Fibroblast of the aortic adventitia (primary cell): ENCODE results near the gene CEP72. TPM values are rescaled to one million over a fixed set of nuclear protein-coding genes. Genes with fewer than 3 reads are reported as not detected.

Source experiments
- DNase-seq: peaks from one replicate; pipeline ENCODE4 v3.0.0-alpha.2; 2010; ENCODE audit warnings: low read depth
- H3K4me3 ChIP-seq: 2 replicates; pipeline ENCODE4 v1.5.1; 2011; ENCODE audit warnings: low read depth, mild to moderate bottlenecking, control low read depth, low read length, moderate library complexity
- total RNA-seq: library from RNA; depleted of rRNA; stranded (reverse); fragments of >200 nt; gene quantifications from 2 replicates; pipeline ENCODE4 v1.2.3, GENCODE V29; 2012; ENCODE audit warnings: low replicate concordance
- TF ChIP-seq, protein P1 (sequence below): IDR thresholded peaks from 2 replicates; pipeline ENCODE4 v1.5.1; 2011; ENCODE audit warnings: mild to moderate bottlenecking, low read length, control low read depth, inconsistent platforms; ENCODE audit not compliant: insufficient read depth

CEP72 gene
- total RNA-seq, 1 donor, result 3.5 TPM

GRCh38 chr5:659496-660263 is 47.5 kb downstream of the CEP72 start:
- DNase-seq, result no peak
- no peak overlapping the region for H3K4me3 ChIP-seq
- TF ChIP-seq, protein P1, sequence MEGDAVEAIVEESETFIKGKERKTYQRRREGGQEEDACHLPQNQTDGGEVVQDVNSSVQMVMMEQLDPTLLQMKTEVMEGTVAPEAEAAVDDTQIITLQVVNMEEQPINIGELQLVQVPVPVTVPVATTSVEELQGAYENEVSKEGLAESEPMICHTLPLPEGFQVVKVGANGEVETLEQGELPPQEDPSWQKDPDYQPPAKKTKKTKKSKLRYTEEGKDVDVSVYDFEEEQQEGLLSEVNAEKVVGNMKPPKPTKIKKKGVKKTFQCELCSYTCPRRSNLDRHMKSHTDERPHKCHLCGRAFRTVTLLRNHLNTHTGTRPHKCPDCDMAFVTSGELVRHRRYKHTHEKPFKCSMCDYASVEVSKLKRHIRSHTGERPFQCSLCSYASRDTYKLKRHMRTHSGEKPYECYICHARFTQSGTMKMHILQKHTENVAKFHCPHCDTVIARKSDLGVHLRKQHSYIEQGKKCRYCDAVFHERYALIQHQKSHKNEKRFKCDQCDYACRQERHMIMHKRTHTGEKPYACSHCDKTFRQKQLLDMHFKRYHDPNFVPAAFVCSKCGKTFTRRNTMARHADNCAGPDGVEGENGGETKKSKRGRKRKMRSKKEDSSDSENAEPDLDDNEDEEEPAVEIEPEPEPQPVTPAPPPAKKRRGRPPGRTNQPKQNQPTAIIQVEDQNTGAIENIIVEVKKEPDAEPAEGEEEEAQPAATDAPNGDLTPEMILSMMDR, result no peak

- H3K4me3 ChIP-seq, result no peak overlapping the region
- DNase-seq, result no peak
- TF ChIP-seq, protein P1, result no peak
Observed at GRCh38 chr5:660491-661030, 48.4 kb downstream of the CEP72 start.

DNA sequence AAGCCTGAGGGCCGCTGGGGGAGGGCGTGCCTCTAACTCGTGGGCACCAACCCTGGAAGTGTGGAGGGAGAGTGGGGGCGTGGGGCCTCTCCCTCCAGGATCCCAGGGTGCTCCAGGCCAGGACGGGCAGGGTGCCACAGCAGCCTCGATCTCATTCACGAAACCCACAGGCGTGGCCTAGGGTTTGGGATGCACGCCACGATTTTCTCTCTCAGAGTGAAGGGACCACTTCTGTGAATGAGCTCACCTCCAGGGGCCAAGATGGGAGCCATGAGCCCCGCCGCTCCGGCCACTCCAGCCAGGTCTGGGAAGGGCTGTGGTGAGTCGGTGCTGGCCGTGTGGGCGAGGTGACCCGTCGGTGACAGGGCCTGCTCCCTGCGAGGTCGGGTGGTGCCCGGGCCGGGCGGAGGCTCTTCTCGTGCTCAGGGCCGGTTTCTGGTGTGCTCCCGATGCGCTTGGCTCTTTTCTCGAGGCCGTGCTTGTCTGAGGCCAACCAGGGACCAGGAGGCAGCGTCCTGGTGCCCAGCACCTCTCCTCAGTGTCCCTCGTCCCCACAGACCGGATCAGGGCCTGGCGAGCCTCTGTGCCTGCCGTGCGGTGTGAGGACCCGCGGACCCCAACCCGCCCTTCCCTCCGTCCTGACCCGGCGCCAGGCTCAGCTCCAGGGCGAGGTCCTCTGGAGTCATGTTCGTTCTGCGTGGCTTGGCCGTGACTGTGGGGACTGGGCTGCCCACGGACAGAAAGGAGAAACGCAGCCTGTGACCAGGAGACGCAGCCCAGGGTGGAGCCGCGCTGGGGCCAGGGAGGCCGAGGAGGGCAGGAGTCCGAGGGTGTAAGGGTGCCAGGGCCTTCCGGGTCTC is 50.0 kb downstream of the CEP72 start:
- H3K4me3 ChIP-seq, result no peak overlapping the region
- no peak for DNase-seq
- TF ChIP-seq, protein P1, result no peak

- TF ChIP-seq, protein P1, result no peak
- no peak overlapping the region for H3K4me3 ChIP-seq
- DNase-seq, result no peak
Observed at GRCh38 chr5:662751-663435, 50.8 kb downstream of the CEP72 start.

DNA sequence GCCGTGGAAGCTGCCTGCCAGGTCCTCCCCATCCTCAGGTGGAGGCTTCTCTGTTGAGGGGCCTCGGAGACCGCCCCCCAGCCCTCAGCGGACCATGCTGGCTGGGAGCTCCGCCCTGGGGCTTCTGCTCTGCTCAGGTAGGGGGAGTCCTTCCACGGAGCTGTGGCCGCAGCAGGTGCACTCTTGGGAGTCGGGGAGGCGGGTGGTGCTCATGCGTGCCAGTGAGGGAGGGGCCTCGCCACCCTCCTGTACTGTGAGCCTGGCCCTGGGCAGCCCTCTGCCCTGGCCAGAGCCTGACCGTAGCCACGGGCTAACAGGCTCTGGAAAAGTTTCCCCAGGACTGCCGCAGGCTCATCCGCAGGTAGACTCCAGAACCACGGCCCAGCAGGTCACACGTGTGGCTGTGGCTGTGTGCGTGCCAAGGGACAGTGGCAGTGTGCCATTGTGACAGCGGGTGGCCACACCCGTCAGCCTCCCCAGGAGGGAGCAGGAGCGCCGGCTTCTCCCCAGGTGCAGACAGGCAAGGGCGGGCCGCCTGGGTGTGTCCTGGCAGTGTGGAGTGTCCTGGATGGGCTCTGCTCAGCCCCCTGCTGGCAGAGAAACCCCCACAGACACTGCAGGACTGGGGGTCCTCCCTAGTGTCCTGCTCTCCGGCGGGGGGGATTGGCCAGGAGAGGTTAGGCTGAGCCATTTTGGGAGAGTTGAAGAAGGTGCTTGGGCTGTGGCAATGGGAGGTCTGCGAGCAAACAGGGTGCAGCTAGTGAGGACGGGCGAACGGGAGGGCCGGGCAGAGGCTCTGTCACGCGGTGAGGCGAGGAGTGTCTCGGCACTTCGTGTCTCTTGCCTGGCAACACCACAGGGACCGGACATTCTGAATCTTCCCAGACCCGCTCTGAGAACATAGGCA is 51.5 kb downstream of the CEP72 start:
- TF ChIP-seq, protein P1, result no peak
- H3K4me3 ChIP-seq, result no peak overlapping the region
- no peak for DNase-seq
